ENCODE measurements around the gene FAAH2.
"Not testable (repeated sequence)": the region's sequence is repeated elsewhere in the genome, so short reads cannot be mapped to it uniquely, and the experiment has no call there.

FAAH2 gene

DNA sequence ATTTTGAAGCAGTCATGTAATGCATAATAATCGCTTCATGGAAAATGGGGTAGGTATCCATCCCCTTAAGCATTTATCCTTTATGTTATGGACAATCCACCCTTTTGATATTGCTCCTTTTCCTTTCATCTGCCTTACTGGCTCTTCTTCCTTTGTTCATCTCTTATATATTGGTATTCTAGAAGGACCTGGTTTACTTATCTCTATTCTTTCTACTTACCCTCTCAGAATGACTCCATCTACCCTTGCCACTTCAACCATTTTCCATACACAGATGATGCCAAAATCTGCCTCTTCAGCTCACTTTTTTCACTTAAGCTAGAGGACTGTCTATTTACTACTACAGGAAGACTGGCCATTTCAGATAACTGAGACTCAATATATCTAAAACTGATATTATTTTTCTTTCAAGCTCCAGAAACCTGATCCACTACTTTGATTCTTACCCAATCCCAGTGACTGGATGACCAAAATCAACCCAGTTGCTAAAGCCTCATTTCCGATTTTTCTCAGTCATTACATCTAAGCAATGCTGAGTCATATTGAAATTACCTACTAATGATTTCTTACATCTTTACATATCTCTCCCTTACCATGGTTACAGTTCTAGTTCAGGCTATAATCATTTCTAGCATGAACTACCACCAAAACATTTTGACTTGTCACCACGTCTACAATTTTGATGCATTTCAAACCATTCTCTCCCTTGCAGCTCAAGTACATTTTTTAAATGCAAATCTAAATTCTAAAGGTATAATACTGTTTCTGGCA is 93.7 kb downstream of the FAAH2 start:
- no peak for DNase-seq (ENCODE audit: low read depth)

DNA sequence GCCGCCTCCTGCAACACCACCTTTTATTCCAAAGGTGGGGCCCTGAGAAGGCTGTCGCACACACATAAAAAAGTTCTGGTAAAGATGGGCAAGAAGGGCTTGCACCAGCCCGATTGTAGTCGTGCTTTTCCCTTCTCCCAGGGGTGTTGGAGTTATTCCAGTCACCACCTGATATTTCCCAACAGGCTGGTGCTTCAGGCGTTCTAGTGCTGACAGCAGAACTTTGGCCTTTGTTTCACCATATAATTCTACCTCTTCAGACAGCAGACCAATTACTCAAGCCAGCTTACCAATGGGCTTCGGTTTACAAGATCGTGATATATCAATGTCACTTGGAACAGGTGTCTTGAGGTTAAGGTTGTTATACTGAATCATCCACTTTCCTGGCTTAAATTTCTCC is 107.7 kb downstream of the FAAH2 start:
- not testable (repeated sequence) for DNase-seq (ENCODE audit: low read depth)

DNA sequence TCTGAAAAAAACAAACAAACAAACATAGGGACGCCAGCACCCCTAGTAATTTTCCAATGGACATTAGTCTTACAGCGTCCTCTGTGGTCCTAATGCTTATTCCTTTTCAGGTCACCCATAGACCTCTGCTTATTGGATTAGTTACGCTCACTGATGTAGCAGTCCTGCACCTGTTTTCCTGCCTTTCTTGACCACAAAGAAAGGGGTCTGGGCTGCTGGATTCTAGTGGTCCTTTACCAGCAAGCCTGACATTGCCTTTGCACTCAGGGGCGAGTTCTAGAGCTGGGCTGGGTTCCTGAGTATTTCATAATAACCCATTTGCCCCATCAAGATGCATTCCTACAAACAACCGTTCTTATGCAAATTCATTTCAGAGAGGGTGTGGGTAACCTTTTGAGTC is 116.7 kb downstream of the FAAH2 start:
- not testable (repeated sequence) for DNase-seq (ENCODE audit: low read depth)

DNA sequence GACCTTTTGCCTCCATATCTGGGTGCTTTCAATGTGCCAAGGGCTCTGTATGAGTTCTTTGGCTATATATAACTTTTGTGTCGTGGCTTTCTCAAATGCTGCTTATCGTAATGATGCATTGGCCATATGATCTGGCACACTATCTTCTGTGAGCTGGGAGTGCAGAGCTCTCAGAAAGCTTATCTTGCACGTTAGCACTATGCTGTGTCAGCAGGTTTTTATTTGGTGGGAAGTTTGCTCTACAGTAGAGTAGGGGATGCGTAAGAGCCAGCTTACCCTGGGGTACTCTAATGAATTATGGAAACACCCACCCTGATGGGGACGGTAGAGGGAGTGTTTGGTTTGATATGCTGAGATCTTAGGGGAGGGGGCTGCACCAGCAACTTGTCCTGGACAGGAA is 119.6 kb downstream of the FAAH2 start:
- no peak for DNase-seq (ENCODE audit: low read depth)

DNA sequence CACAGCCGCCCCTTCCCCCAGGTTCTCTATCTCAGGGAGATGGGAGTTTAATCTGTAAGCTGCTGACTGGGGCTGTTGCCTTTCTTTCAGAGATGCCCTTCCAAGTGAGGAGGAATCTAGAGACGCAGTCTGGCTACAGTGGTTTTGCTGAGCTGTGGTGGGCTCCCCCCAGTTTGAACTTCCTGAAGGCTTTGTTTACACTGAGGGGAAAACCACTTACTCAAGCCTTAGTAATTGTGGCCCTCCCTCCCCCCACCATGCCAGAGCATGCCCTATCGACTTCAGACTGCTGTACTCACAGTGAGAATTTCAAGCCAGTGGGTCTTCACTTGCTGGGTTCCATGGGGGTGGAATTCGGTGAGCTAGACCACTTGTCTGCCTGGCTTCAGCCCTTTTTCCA is 131.3 kb downstream of the FAAH2 start:
- DNase-seq (ENCODE audit: low read depth) = no peak

DNA sequence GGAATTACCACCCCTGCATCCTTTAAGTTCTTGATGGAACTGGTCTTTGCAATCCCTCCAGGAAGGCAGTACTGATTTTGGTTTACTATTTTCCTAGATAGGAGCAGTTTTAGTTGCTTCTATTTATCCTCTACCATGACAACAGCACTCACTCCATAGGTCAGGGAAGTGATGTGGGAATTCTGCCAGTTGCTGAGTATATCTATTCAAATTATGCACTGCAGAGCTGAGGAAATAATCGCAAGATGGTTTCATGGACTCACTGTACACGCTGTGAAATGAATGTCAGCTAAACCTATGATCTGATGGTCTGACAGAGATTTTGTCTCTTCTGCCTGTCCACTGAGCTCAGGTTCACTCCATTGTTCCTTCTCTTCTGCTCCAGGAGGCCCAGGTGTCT is 135.8 kb downstream of the FAAH2 start:
- no peak for DNase-seq (ENCODE audit: low read depth)

DNA sequence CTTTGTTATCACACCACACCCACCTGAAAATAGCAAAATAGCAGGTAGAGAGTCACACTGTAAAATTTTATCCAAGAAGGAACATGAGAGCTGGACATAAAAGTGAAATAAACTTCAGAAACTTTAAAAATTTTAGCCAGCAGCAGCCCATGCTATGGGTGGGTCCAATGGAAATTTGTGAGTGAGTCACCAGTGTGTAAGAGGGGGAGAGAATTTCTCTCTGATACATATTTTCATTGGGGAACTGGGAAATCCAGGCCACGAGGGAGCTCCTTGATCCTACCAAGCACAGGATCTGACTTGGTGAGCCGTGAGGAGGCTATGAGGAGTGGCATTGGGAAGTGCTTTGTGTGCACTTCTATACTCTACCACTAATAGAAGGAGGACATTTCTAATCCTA is 136.3 kb downstream of the FAAH2 start:
- DNase-seq (ENCODE audit: low read depth) = no peak

DNA sequence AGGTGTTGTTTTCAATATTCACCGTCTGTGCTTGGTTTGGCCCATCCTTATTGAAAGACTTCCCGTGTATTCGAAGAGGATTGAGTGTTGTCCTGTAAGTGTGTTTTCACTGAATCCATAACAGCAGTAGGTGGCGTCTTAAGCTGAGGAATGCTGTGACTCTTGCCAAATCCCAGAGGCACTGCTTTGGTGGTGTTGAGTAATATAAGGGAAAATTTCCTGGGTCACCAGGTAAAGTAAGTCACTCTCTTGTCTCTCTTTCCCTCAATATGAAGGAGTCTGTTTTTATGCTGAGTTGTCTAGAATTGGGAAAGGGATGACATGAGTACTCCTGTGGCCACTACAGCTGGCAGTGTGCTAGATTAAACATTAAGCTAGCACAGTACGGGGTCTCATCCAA is 158.6 kb downstream of the FAAH2 start:
- no peak for DNase-seq (ENCODE audit: low read depth)

DNA sequence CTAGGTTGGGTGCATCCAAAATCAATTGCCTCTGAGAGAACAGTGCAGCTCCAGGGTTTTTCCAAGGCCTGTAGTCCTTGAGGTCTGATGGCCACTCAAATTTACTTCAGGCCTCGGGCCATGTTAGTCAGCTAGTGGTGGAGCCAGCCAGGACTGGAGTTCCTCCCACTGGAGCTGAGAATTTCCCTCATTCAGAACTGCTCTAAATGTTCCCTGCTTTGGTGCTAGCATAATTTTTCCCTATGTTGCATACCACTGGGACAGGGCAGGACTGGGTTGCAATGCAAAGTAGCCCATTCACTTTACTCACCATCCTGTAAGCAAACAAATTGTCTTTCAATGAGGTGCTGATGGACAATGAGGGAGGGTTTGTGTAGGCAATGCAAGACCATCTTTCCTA is 159.3 kb downstream of the FAAH2 start:
- DNase-seq (ENCODE audit: low read depth) = no peak

DNA sequence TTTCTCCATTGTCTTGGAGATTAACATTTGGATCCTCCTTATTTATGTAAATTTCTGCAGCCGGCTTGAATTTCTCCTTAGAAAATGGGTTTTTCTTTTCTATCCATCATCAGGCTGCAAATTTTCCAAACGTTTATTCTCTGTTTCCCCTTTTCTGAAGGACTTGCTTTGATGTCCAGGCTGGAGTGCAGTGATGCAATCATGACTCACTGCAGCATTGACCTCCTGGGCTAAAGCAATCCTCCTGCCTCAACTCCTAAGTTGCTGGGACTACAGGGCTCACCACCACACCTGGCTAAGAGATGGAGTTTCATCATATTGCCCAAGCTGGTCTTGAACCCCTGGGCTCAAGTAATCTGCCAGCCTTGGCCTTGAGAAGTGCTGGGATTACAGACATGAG is 161.3 kb downstream of the FAAH2 start:
- no peak for DNase-seq (ENCODE audit: low read depth)

DNA sequence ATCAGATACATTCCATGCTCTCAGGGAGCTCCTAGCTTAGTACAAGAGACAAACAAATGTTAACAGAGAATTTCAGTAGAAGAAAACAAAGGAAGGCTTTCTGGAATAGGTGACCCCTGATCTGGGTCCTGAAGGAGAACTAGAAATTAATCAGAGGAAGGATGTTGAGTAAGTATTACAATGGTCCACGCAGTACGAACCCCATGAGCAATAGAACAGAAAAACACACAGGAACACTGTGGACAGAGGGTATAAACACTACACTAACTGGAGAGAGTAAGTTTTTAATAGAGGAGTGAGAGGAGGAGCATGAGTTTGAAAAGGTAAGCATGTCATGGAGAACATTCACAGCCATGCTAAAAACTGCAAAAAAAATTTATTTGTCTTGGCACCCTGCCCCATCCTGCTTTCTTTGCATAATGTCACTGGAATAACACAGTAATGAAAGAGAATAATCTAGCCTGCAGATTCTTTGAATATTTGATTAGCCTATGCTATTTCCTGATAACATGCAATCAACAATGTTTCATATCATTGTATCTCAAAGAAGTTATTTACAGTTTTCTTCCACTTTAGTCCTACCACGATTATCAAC is 165.0 kb downstream of the FAAH2 start:
- no peak for DNase-seq (ENCODE audit: low read depth)

DNA sequence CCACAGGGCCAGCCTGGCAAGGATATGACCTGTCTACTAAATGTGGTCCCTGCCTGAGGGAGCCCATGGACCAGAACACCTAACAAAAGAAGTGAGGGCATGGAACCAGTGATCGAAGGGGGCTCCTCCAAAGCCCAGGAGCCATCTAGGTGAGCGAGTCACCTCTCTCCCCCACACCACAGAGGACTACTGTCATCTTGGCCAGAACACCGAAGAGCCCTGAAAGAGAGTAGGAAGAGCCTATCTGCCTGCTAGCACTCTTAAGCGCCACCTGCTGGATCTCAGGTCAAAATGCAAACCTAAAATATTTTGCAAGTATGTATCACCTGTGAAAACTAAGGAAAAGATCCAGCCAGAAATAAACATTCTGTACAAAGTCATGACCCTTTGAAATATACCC is 167.4 kb downstream of the FAAH2 start:
- DNase-seq (ENCODE audit: low read depth) = no peak

DNA sequence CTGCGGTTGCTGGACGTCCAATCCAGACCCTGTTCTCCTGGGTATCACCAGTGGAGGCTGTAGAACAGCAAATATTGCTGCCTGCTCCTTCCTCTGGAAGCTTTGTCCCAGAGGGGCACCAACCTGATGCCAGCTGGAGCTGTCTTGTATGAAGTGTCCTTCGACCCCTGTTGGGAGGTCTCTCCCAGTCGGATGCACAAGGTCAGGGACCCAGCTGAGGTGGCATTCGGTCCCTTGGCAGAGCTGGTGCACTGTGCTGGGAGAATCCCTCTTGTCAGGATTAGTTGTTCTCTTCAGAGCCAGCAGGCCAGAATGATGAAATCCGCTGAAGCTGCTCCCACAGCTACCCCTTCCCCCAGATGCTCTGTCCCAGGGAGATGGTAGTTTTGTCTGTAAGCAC is 195.0 kb downstream of the FAAH2 start:
- no peak for DNase-seq (ENCODE audit: low read depth)

DNA sequence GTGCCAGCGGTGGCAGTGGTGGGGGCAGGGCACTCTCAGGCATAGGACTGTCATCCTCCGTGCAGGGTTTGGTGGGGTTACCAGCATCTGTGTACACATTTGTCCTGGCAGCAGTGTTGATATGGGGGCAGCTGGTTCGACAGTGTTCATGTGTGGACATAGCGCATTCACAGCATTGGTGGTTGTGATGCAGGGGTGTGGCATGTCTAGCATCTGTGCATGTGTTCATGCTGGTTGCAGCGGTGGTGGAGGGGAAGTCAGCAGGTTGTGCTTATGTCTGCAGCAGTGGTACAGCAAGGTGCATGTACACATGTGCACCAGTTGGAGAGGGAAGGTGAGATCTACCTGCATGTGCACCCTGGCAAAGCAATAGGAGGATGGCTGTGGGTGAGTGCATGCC is 230.0 kb downstream of the FAAH2 start:
- DNase-seq (ENCODE audit: low read depth) = no peak

DNA sequence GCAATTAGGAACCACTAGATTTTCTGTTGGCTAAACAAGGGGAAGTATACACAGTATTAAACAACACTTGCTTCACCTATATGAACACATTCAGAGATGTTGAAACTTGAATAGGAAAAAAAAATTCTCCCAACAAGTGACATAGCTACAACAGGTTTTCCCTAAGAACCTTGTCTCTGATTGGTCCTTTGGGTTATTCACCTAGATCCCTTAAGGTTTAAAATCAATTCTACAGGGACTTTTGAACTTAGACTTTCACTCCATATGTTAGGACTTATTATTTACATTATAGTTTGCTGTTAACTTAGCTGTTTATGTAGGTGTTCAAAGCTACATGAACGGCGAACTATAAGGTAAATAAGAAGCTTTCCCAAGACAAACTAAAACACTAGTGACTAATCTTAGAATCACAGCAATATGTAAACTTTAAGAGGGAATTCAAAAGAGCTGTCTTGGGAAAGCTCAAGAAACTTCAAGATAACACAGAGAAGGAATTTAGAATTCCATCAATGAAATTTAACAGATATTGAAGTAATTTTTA is 233.1 kb downstream of the FAAH2 start:
- DNase-seq (ENCODE audit: low read depth) = no peak

DNA sequence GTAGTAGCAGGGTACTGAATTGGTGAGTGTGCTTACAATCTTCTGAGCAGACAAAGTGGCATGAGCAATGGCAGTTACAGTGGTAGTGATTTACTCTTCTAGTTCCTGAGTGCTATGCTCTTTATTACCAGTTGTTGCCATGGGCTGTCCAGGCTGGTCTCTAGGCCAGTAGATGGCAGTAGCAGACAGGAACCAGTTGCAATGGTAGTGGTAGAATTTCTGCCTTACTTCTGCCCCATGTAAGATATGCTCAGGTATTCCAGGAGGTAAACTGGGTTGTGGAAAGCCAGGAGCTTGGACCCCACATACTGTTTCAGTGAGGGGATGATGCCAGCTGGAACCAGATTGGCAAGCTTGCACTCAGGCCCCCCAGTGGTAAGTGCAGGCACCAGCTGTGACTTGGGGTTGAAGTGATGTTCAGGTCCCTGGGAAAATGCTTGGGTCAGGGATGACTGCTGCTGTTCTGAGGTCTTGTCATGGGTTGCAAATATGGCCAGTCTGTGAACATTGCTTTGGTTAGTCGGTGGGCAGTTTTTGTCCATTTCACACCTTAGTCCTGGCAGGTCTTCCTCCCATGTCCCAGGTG is 242.3 kb downstream of the FAAH2 start:
- DNase-seq (ENCODE audit: low read depth) = no peak
